Psoas muscle (tissue), 8 donors: ENCODE results near the gene MEOX2. TPM values are rescaled to one million over a fixed set of nuclear protein-coding genes. Genes with fewer than 3 reads are reported as not detected.
A peak's percentile ranks its signal among the peaks of the same experiment; 100 is the strongest.

Experiments used
- ATAC-seq, 4 donors: fragments of 200-7000 bp; cut with Tn5 transposase; one replicate each; pipeline ENCODE4 v1.9.1; 2020; ENCODE audit warnings: moderate library complexity in 3 of 4, mild to moderate bottlenecking in 2 of 4
- DNase-seq, 2 donors: peaks; one replicate each; pipeline ENCODE4 v3.0.0-alpha.2; 2020
- H3K27ac ChIP-seq: fragments of 200-600 bp; one replicate; pipeline ENCODE4 v1.8.0; 2022
- H3K27me3 ChIP-seq, 3 donors: fragments of 200-600 bp in 1 of 3; one replicate each; pipeline versions ENCODE4 v1.6.1 to v1.8.0; 2013 to 2022; ENCODE audit warnings: low read length in 2 of 3, mild to moderate bottlenecking in 2 of 3, moderate library complexity in 1 of 3; ENCODE audit not compliant: insufficient read depth in 3 of 3
- H3K36me3 ChIP-seq, 2 donors: fragments of 200-600 bp in 1 of 2; one replicate each; pipeline versions ENCODE4 v1.6.1 to v1.8.0; 2013 to 2022; ENCODE audit warnings: low read depth in 1 of 2, mild to moderate bottlenecking in 1 of 2, moderate library complexity in 1 of 2; ENCODE audit not compliant: insufficient read depth in 1 of 2
- H3K4me1 ChIP-seq: fragments of 200-600 bp; one replicate; pipeline ENCODE4 v1.8.0; 2022
- H3K4me3 ChIP-seq: fragments of 200-600 bp; one replicate; pipeline ENCODE4 v1.8.0; 2022; ENCODE audit warnings: mild to moderate bottlenecking
- H3K9me3 ChIP-seq: fragments of 200-600 bp; one replicate; pipeline ENCODE4 v1.8.0; 2022
- whole genome bisulfite sequencing, 3 donors: extraction: QIAGEN DNeasy Blood & Tissue Kit; methylation state at CpG; one replicate each; pipeline versions ENCODE4 v1.1.6 to v1.1.7; 2013; 5-methylcytosine and 5-hydroxymethylcytosine counted together
- intact Hi-C, 2 donors: fragments of 100-400 bp; cut with DNase I; formaldehyde crosslinking; loops; one replicate each; pipeline versions ENCODE4 v1.11.0 to v1.14.2; 2022
- polyA plus RNA-seq, 3 donors: library from polyadenylated mRNA; stranded (reverse); fragments of 200-250 nt; gene quantifications; one replicate each; pipeline ENCODE4 v1.2.3, GENCODE V29; 2013
- total RNA-seq, 4 donors: library from RNA; stranded (reverse); fragmentation: NEBNext Ultra II Directional in 2 of 4; extraction: Animal tissue kit (Norgen Biotek cat#: 25700) in 2 of 4; gene quantifications; one replicate each; pipeline versions ENCODE4 v1.2.1 to v1.2.4, GENCODE V29; 2021 to 2023
- TF ChIP-seq, protein P1 (sequence below): fragments of 200-600 bp; IDR thresholded peaks from one replicate; pipeline ENCODE4 v1.8.0; 2022; ENCODE audit warnings: antibody characterized with exemption
- donor health status: healthy with polysubstance abuse.
- donor health status: DM: no; HTN: no; CAD: no; lungs with moderate emphysema.
- donor health status: Bipolar disorder and iron deficiency.
- donor health status: healthy.
- donor health status: DM: yes; HTN: yes; CAD: no.
- donor health status: DM: no; HTN: no; CAD: no.
- donor health status: DM: no; HTN: no; CAD: no.
- donor health status: DM: yes; HTN: yes; CAD: no.

The MEOX2 gene
- total and polyA plus RNA-seq, 7 donors: 3.1 to 6.9 (median 4.0) TPM

GRCh38 chr7:15684111-15684800, 2.2 kb downstream of the MEOX2 start:
- TF ChIP-seq, protein P1, sequence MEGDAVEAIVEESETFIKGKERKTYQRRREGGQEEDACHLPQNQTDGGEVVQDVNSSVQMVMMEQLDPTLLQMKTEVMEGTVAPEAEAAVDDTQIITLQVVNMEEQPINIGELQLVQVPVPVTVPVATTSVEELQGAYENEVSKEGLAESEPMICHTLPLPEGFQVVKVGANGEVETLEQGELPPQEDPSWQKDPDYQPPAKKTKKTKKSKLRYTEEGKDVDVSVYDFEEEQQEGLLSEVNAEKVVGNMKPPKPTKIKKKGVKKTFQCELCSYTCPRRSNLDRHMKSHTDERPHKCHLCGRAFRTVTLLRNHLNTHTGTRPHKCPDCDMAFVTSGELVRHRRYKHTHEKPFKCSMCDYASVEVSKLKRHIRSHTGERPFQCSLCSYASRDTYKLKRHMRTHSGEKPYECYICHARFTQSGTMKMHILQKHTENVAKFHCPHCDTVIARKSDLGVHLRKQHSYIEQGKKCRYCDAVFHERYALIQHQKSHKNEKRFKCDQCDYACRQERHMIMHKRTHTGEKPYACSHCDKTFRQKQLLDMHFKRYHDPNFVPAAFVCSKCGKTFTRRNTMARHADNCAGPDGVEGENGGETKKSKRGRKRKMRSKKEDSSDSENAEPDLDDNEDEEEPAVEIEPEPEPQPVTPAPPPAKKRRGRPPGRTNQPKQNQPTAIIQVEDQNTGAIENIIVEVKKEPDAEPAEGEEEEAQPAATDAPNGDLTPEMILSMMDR: no peak
- peak overlapping the region; percentile 76 for H3K27ac ChIP-seq
- ATAC-seq (no peak), DNase-seq (no peak)
- H3K9me3 ChIP-seq: no peaks in the 10 kb centered on the region
- peak overlapping the region; percentile 71 for H3K4me3 ChIP-seq
- WGBS, 3 donors: 30 to 37% (median 36%) methylated on average over 8 of the region's 8 CpGs
- intact Hi-C loops: loop anchor here in 1 of 2 donors (10.0 kb wide), 1 partner anchor 381 kb away; no protein-coding TSS in a partner anchor
- H3K4me1 ChIP-seq: no peaks in the 10 kb centered on the region
- peaks cover 0 to 37% (median 12%) of the 10 kb centered on the region in 3 donors for H3K27me3 ChIP-seq
- no peaks in the 10 kb centered on the region for H3K36me3 ChIP-seq

- Histone ChIP-seq H3K9me3 (no peaks in the 10 kb centered on the region), H3K4me3 (peak overlapping the region; percentile 71), H3K27ac (peak overlapping the region; percentile 76), H3K27me3 (peaks cover 0 to 33% (median 11%) of the 10 kb centered on the region in 3 donors), H3K4me1 (no peaks in the 10 kb centered on the region), H3K36me3 (no peaks in the 10 kb centered on the region)
- intact Hi-C loops: loop anchor here in 1 of 2 donors (10.0 kb wide), 1 partner anchor 382 kb away; no protein-coding TSS in a partner anchor
- no peak for ATAC-seq
- no peak for DNase-seq
- WGBS, 3 donors: 52 to 58% (median 58%) methylated on average over 5 of the region's 5 CpGs
- TF ChIP-seq, protein P1: no peak
Measured at GRCh38 chr7:15682751-15683245, 3.7 kb downstream of the MEOX2 start.

DNA sequence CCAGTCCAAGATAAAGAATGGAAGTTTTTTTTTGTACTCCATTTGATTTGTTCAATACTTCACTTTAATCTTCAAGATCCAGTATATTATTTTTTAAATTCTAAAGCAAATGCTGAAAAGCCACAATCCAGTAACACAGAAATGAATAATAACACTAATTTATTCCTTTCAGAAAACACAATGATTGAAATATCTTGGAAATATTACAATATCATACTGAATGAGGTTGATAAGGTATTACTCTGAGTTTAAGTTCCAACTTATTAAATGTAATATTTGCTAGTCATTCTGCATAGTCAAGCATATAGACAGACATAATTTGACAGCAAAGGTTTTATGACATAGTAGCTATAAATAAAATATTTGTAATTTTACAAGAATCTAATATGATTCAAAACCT, 4.4 kb downstream of the MEOX2 start:
- DNase-seq: no peak
- H3K36me3 ChIP-seq: no peaks in the 10 kb centered on the region
- H3K27me3 ChIP-seq: peaks cover 0 to 28% (median 5%) of the 10 kb centered on the region in 3 donors
- no peaks in the 10 kb centered on the region for H3K4me1 ChIP-seq
- intact Hi-C loops: loop anchor here in 1 of 2 donors (10.0 kb wide), 1 partner anchor 383 kb away; no protein-coding TSS in a partner anchor
- H3K4me3 ChIP-seq: peak overlapping the region; percentile 71
- no peak for ATAC-seq
- peak overlapping the region; percentile 76 for H3K27ac ChIP-seq
- H3K9me3 ChIP-seq: no peaks in the 10 kb centered on the region
- TF ChIP-seq, protein P1: no peak

- Histone ChIP-seq H3K27ac (peak overlapping the region; percentile 76), H3K36me3 (no peaks in the 10 kb centered on the region), H3K9me3 (no peaks in the 10 kb centered on the region), H3K4me3 (peak overlapping the region; percentile 71), H3K4me1 (no peaks in the 10 kb centered on the region), H3K27me3 (peaks cover 0 to 24% (median 4%) of the 10 kb centered on the region in 3 donors)
- DNase-seq (no peak), ATAC-seq (no peak)
- intact Hi-C loops: loop anchor here in 1 of 2 donors (10.0 kb wide), 1 partner anchor 383 kb away; no protein-coding TSS in a partner anchor
- TF ChIP-seq, protein P1: no peak
- WGBS, 3 donors: 57 to 72% (median 70%) methylated on average over 2 of the region's 2 CpGs
Measured at GRCh38 chr7:15681631-15682030, 4.9 kb downstream of the MEOX2 start.
